Measurements from ENCODE around the gene REPS1.
"Not testable (repeated sequence)": the region's sequence is repeated elsewhere in the genome, so short reads cannot be mapped to it uniquely, and the experiment has no call there.

REPS1 gene

GRCh38 chr6:139006477-139006876 is 18.4 kb upstream of the REPS1 start:
- no peak for DNase-seq (ENCODE audit: low read depth, low spot score)

GRCh38 chr6:139003751-139004150 is 15.7 kb upstream of the REPS1 start:
- DNase-seq (ENCODE audit: low read depth, low spot score) = no peak

- no peak for DNase-seq (ENCODE audit: low read depth, low spot score)
These were observed 12.1 kb upstream of the REPS1 start for GRCh38 chr6:138999949-139000725.

- DNase-seq (ENCODE audit: low read depth, low spot score) = no peak
These were observed 9.1 kb upstream of the REPS1 start for GRCh38 chr6:138997136-138997535.

- DNase-seq (ENCODE audit: low read depth, low spot score) = no peak
These were observed 8.5 kb upstream of the REPS1 start for GRCh38 chr6:138996524-138996923.

GRCh38 chr6:138993410-138993809 is 5.4 kb upstream of the REPS1 start:
- DNase-seq (ENCODE audit: low read depth, low spot score) = not testable (repeated sequence)

GRCh38 chr6:138992965-138993364 is 4.9 kb upstream of the REPS1 start:
- DNase-seq (ENCODE audit: low read depth, low spot score) = not testable (repeated sequence)

GRCh38 chr6:138991206-138991605 is 3.2 kb upstream of the REPS1 start:
- DNase-seq (ENCODE audit: low read depth, low spot score) = no peak

- no peak for DNase-seq (ENCODE audit: low read depth, low spot score)
These were observed 1.3 kb upstream of the REPS1 start for GRCh38 chr6:138989098-138989983.

- DNase-seq (ENCODE audit: low read depth, low spot score) = no peak
These were observed 399 bp upstream of the REPS1 start for GRCh38 chr6:138988469-138988834.

- no peak for DNase-seq (ENCODE audit: low read depth, low spot score)
These were observed 892 bp downstream of the REPS1 start for GRCh38 chr6:138987080-138987642.

- no peak for DNase-seq (ENCODE audit: low read depth, low spot score)
These were observed 1.5 kb downstream of the REPS1 start for GRCh38 chr6:138986578-138986977.

- no peak for DNase-seq (ENCODE audit: low read depth, low spot score)
These were observed 6.6 kb downstream of the REPS1 start for GRCh38 chr6:138981416-138981815.

GRCh38 chr6:138979813-138980668 is 8.0 kb downstream of the REPS1 start:
- no peak for DNase-seq (ENCODE audit: low read depth, low spot score)

GRCh38 chr6:138979365-138979764 is 8.7 kb downstream of the REPS1 start:
- DNase-seq (ENCODE audit: low read depth, low spot score) = no peak

GRCh38 chr6:138978229-138978628 is 9.8 kb downstream of the REPS1 start:
- no peak for DNase-seq (ENCODE audit: low read depth, low spot score)

GRCh38 chr6:138977646-138978167 is 10.3 kb downstream of the REPS1 start:
- DNase-seq (ENCODE audit: low read depth, low spot score) = no peak

- DNase-seq (ENCODE audit: low read depth, low spot score) = no peak
These were observed 10.8 kb downstream of the REPS1 start for GRCh38 chr6:138977242-138977641.

- no peak for DNase-seq (ENCODE audit: low read depth, low spot score)
These were observed 12.2 kb downstream of the REPS1 start for GRCh38 chr6:138975815-138976214.

GRCh38 chr6:138973466-138974153 is 14.4 kb downstream of the REPS1 start:
- DNase-seq (ENCODE audit: low read depth, low spot score) = no peak

GRCh38 chr6:138972226-138972665 is 15.8 kb downstream of the REPS1 start:
- DNase-seq (ENCODE audit: low read depth, low spot score) = no peak

Measured in iPS DF 19.7 (cell line).